SJSA1 (cell line): ENCODE measurements around the gene RNLS. TPM values are rescaled to one million over a fixed set of nuclear protein-coding genes. Genes with fewer than 3 reads are reported as not detected.

Source experiments
- DNase-seq, 2 experiments: peaks; one replicate each; pipeline ENCODE4 v3.0.0-alpha.2; 2015 to 2020; ENCODE audit warnings: low spot score in 2 of 2, low read depth in 1 of 2
- H3K27ac ChIP-seq: fragments of 250-450 bp; sonication (Bioruptor Pico); 2 replicates; pipeline ENCODE4 v1.5.1; 2020; ENCODE audit warnings: mild to moderate bottlenecking, moderate library complexity
- H3K27me3 ChIP-seq: fragments of 250-450 bp; sonication (Bioruptor Pico); replicated peaks from 2 replicates; pipeline ENCODE4 v1.5.1; 2020; ENCODE audit warnings: mild to moderate bottlenecking, moderate library complexity
- H3K36me3 ChIP-seq: fragments of 250-450 bp; sonication (Bioruptor Pico); 2 replicates; pipeline ENCODE4 v1.5.1; 2020; ENCODE audit warnings: mild to moderate bottlenecking
- H3K4me1 ChIP-seq: fragments of 250-450 bp; sonication (Bioruptor Pico); replicated peaks from 2 replicates; pipeline ENCODE4 v1.6.1; 2021; ENCODE audit warnings: mild to moderate bottlenecking
- H3K4me3 ChIP-seq: fragments of 250-450 bp; sonication (Bioruptor Pico); 2 replicates; pipeline ENCODE4 v1.5.1; 2020; ENCODE audit warnings: mild to moderate bottlenecking
- H3K9me3 ChIP-seq: fragments of 250-450 bp; sonication (Bioruptor Pico); replicated peaks from 2 replicates; pipeline ENCODE4 v1.5.1; 2020; ENCODE audit warnings: mild to moderate bottlenecking
- total RNA-seq: library from RNA; depleted of rRNA; stranded (reverse); fragments of >200 nt; shearing (Covaris generic); gene quantifications from 2 replicates; pipeline ENCODE4 v1.2.3, GENCODE V29; 2014

Gene RNLS
- total RNA-seq, 1 experiment from 2014 or later: not detected

GRCh38 chr10:88433565-88434186 is 149.4 kb downstream of the RNLS start:
- Histone ChIP-seq H3K4me3 (no peak overlapping the region), H3K9me3 (no peaks in the 10 kb centered on the region), H3K36me3 (no peaks in the 10 kb centered on the region), H3K27me3 (no peaks in the 10 kb centered on the region), H3K27ac (no peak overlapping the region), H3K4me1 (no peaks in the 10 kb centered on the region)
- no peak for DNase-seq

GRCh38 chr10:88431103-88431502 is 152.0 kb downstream of the RNLS start:
- H3K36me3 ChIP-seq: no peaks in the 10 kb centered on the region
- H3K4me3 ChIP-seq: no peak overlapping the region
- no peak for DNase-seq

DNA sequence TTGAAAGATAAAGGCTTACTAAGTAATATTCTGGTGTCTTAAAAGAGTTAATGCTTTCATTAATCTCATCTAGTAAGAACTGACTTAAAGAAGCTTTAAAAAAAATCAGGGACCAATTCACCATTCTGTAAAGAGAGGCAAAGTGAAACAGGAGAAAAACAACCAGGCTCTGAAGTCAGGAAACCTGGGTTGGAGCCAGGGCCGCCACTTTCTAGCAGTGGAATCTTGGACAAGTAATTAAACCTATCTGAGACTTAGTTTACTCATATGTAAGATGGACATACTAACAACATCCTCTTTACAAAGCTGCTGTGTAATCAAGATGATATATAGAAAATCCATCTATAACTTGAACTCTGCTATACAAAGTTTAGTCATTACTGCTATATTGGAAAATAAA is 154.1 kb downstream of the RNLS start:
- Histone ChIP-seq H3K27me3 (no peaks in the 10 kb centered on the region), H3K4me1 (no peaks in the 10 kb centered on the region), H3K36me3 (no peaks in the 10 kb centered on the region), H3K4me3 (no peak overlapping the region), H3K9me3 (no peaks in the 10 kb centered on the region), H3K27ac (no peak overlapping the region)
- DNase-seq: no peak

More at GRCh38 chr10:88431103-88431502, 152.0 kb downstream of the RNLS start:
- Histone ChIP-seq H3K9me3 (no peaks in the 10 kb centered on the region), H3K27me3 (no peaks in the 10 kb centered on the region), H3K27ac (no peak overlapping the region), H3K4me1 (no peaks in the 10 kb centered on the region)

- Histone ChIP-seq H3K9me3 (no peaks in the 10 kb centered on the region), H3K27ac (no peak overlapping the region), H3K36me3 (no peaks in the 10 kb centered on the region), H3K4me1 (no peaks in the 10 kb centered on the region), H3K4me3 (no peak overlapping the region), H3K27me3 (no peaks in the 10 kb centered on the region)
- no peak for DNase-seq
These were observed 154.7 kb downstream of the RNLS start for GRCh38 chr10:88428442-88428841.

- Histone ChIP-seq H3K4me1 (no peaks in the 10 kb centered on the region), H3K27ac (no peak overlapping the region), H3K36me3 (no peaks in the 10 kb centered on the region), H3K4me3 (no peak overlapping the region), H3K27me3 (no peaks in the 10 kb centered on the region), H3K9me3 (no peaks in the 10 kb centered on the region)
- DNase-seq: no peak
These were observed 156.1 kb downstream of the RNLS start for GRCh38 chr10:88427024-88427423.

- Histone ChIP-seq H3K27me3 (0 out of 2 replicates have a peak, but pooled peaks cover 4% of the 10 kb centered on the region), H3K36me3 (no peaks in the 10 kb centered on the region), H3K27ac (no peak overlapping the region), H3K4me1 (no peaks in the 10 kb centered on the region), H3K4me3 (no peak overlapping the region), H3K9me3 (no peaks in the 10 kb centered on the region)
- DNase-seq: no peak
These were observed 158.2 kb downstream of the RNLS start for GRCh38 chr10:88424881-88425280.

- no peaks in the 10 kb centered on the region for H3K4me1 ChIP-seq
- H3K27ac ChIP-seq: no peak overlapping the region
- H3K27me3 ChIP-seq: 0 out of 2 replicates have a peak, but pooled peaks cover 4% of the 10 kb centered on the region
- no peaks in the 10 kb centered on the region for H3K36me3 ChIP-seq
- no peak for DNase-seq
- no peak overlapping the region for H3K4me3 ChIP-seq
- H3K9me3 ChIP-seq: no peaks in the 10 kb centered on the region
These were observed 159.4 kb downstream of the RNLS start for GRCh38 chr10:88423732-88424131.

DNA sequence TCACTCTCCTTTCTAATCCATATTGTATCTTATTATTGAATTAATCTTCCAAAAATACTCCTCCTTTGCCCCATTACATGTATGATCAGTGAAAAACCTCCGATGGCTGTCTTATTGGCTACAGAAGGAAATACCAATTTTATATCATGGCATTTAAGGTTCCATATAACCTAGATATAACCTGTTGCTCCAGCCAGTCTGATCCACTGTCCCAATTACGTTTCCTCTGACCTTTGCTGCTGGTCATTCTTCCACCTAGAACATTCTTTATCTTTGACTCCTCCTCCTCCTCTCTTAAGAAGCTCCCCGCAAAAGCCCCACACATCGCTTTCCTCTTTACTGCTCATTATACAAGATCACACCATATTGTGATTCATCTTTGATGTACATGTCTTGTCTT is 161.5 kb downstream of the RNLS start:
- H3K36me3 ChIP-seq: no peaks in the 10 kb centered on the region
- no peak overlapping the region for H3K4me3 ChIP-seq
- DNase-seq: no peak
- H3K9me3 ChIP-seq: no peaks in the 10 kb centered on the region
- H3K27ac ChIP-seq: no peak overlapping the region
- H3K27me3 ChIP-seq: 0 out of 2 replicates have a peak, but pooled peaks cover 4% of the 10 kb centered on the region
- no peaks in the 10 kb centered on the region for H3K4me1 ChIP-seq

- DNase-seq: no peak
- no peaks in the 10 kb centered on the region for H3K36me3 ChIP-seq
- H3K4me3 ChIP-seq: no peak overlapping the region
- H3K4me1 ChIP-seq: no peaks in the 10 kb centered on the region
- no peak overlapping the region for H3K27ac ChIP-seq
- H3K9me3 ChIP-seq: no peaks in the 10 kb centered on the region
- H3K27me3 ChIP-seq: 0 out of 2 replicates have a peak, but pooled peaks cover 4% of the 10 kb centered on the region
These were observed 164.2 kb downstream of the RNLS start for GRCh38 chr10:88418871-88419270.

DNA sequence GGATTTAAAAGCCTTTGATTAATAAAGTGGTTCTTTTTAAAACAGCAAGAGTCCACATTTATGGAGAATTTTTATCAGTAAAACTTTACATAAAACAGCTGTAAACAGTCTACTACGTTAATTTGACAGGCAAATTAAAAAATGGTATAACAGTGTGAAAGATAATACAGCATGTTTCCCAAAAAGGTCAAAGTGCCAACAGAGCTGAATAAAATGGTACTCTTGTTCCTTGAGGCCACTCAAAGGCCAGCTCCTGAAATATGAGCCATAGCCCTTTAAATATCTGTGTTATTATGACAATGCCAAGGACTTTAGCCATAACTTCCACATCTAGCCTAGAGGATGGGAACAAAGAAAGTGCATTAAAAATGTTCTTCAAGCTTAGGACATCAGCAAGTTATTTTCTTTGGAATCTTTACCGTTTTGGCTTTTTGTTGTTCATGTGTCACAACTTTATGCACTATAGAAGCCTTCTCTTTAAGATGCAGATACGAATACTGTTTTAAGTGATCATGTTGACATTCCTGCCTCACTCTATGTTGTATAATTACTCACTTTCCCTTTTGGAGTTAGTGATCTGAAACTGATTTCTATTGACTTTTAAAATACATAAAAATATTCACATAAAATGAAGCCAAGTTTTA is 165.6 kb downstream of the RNLS start:
- no peaks in the 10 kb centered on the region for H3K9me3 ChIP-seq
- no peaks in the 10 kb centered on the region for H3K36me3 ChIP-seq
- DNase-seq: no peak
- H3K4me3 ChIP-seq: no peak overlapping the region
- no peak overlapping the region for H3K27ac ChIP-seq
- H3K4me1 ChIP-seq: no peaks in the 10 kb centered on the region
- H3K27me3 ChIP-seq: 0 out of 2 replicates have a peak, but pooled peaks cover 4% of the 10 kb centered on the region

GRCh38 chr10:88416801-88417200 is 166.3 kb downstream of the RNLS start:
- Histone ChIP-seq H3K27me3 (0 out of 2 replicates have a peak, but pooled peaks cover 4% of the 10 kb centered on the region), H3K4me1 (no peaks in the 10 kb centered on the region), H3K4me3 (no peak overlapping the region), H3K27ac (no peak overlapping the region), H3K36me3 (no peaks in the 10 kb centered on the region), H3K9me3 (no peaks in the 10 kb centered on the region)
- DNase-seq: no peak

DNA sequence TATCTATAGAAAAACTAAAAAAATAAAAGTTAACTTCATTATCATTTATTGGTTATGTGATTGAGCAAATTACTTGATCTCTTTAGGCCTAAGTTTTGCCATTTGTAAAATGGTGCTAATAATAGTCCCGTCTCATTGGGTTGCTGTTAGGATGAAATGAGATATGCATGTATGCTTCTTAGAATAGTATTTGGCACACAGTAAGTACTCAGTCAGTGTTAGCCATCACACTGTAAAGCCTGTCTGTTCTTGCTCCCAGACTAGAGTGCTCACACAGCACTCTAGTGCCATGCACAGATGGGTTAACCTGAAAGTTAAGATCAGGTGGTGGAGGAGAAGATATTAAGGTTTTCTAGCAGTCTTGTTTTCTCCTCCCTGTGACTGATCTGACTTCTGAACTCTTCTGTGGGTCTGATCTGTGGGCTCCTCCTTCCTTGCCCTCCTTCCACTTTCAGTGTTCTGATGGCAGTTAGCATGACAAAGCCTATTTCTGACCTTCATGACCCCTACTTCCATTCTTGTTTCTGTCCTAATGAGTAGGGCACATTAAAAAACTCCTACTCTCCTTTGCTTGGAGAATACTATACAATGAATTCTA is 167.5 kb downstream of the RNLS start:
- Histone ChIP-seq H3K9me3 (no peaks in the 10 kb centered on the region), H3K36me3 (no peaks in the 10 kb centered on the region)
- DNase-seq: no peak

DNA sequence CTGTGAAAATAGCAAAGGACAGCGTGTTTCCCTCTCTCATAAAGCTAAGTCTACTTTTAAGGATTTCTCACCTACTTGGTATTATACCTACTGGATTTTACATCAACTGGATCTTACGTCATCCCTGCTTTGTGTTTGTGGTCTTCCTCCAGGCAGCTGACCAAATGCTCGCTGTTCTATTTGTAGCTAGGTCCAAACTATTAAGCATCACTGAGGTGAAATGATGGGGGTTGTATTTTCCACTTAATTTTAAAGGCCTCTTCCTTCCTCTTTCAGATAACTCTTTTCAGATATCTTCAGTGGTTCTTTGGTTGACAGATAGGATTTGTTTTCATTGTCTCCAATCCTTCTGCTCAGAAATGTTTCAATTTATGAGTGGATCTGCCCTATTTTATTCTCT is 169.7 kb downstream of the RNLS start:
- Histone ChIP-seq H3K9me3 (no peaks in the 10 kb centered on the region), H3K4me3 (no peak overlapping the region), H3K27me3 (no peaks in the 10 kb centered on the region), H3K27ac (no peak overlapping the region), H3K36me3 (no peaks in the 10 kb centered on the region), H3K4me1 (no peaks in the 10 kb centered on the region)
- DNase-seq: no peak

More for the DNA sequence above, 167.5 kb downstream of the RNLS start:
- H3K27me3 ChIP-seq: 0 out of 2 replicates have a peak, but pooled peaks cover 4% of the 10 kb centered on the region
- no peak overlapping the region for H3K27ac ChIP-seq
- no peak overlapping the region for H3K4me3 ChIP-seq
- no peaks in the 10 kb centered on the region for H3K4me1 ChIP-seq

- H3K27me3 ChIP-seq: no peaks in the 10 kb centered on the region
- H3K27ac ChIP-seq: no peak overlapping the region
- DNase-seq: no peak
- no peaks in the 10 kb centered on the region for H3K36me3 ChIP-seq
- H3K4me3 ChIP-seq: no peak overlapping the region
- no peaks in the 10 kb centered on the region for H3K4me1 ChIP-seq
- H3K9me3 ChIP-seq: no peaks in the 10 kb centered on the region
These were observed 171.3 kb downstream of the RNLS start for GRCh38 chr10:88411772-88412349.
